Pulmonary artery endothelial cell (primary cell): ENCODE measurements around the gene TBC1D8. TPM values are rescaled to one million over a fixed set of nuclear protein-coding genes. Genes with fewer than 3 reads are reported as not detected.
A peak's percentile ranks its signal among the peaks of the same experiment; 100 is the strongest.

Source experiments
- DNase-seq: peaks from one replicate; pipeline ENCODE4 v3.0.0-alpha.2; 2011; ENCODE audit warnings: low read depth, low spot score
- total RNA-seq: library from RNA; depleted of rRNA; stranded (reverse); fragments of >200 nt; gene quantifications from 2 replicates; pipeline ENCODE4 v1.2.3, GENCODE V29; 2014

TBC1D8 gene
- total RNA-seq, 1 donor from 2014 or later = 52.5 TPM

GRCh38 chr2:101002562-101003277, 148.5 kb downstream of the TBC1D8 start:
- no peak for DNase-seq

GRCh38 chr2:101001691-101002561, 149.3 kb downstream of the TBC1D8 start, which contains the start of gene RPL31:
Gene RPL31 (plus strand): TSS chr2:101002289. CDS start chr2:101002702, 413 bp downstream.
- peak; percentile 93 for DNase-seq

- no peak for DNase-seq
Measured at GRCh38 chr2:100999995-101000394, 151.2 kb downstream of the TBC1D8 start.

- no peak for DNase-seq
Measured at GRCh38 chr2:100998235-100998573, 153.0 kb downstream of the TBC1D8 start.

GRCh38 chr2:100997509-100998234, 153.5 kb downstream of the TBC1D8 start:
- no peak for DNase-seq

- DNase-seq = no peak
Measured at GRCh38 chr2:100995309-100996075, 155.7 kb downstream of the TBC1D8 start.

GRCh38 chr2:100993294-100993693, 157.9 kb downstream of the TBC1D8 start:
- no peak for DNase-seq

GRCh38 chr2:100992262-100992661, 158.9 kb downstream of the TBC1D8 start:
- no peak for DNase-seq

- DNase-seq = no peak
Measured at GRCh38 chr2:100991404-100991773, 159.8 kb downstream of the TBC1D8 start.

GRCh38 chr2:100990650-100991403, 160.4 kb downstream of the TBC1D8 start:
- no peak for DNase-seq

- DNase-seq = no peak
Measured at GRCh38 chr2:100990166-100990565, 161.0 kb downstream of the TBC1D8 start.

- no peak for DNase-seq
Measured at GRCh38 chr2:100989666-100990065, 161.5 kb downstream of the TBC1D8 start.

- no peak for DNase-seq
Measured at GRCh38 chr2:100988630-100989417, 162.4 kb downstream of the TBC1D8 start.

GRCh38 chr2:100987974-100988373, 163.2 kb downstream of the TBC1D8 start:
- no peak for DNase-seq

GRCh38 chr2:100987536-100987935, 163.6 kb downstream of the TBC1D8 start:
- no peak for DNase-seq

- DNase-seq = no peak
Measured at GRCh38 chr2:100986157-100986556, 165.0 kb downstream of the TBC1D8 start.

GRCh38 chr2:100984892-100985307, 166.3 kb downstream of the TBC1D8 start:
- peak; percentile 51 for DNase-seq

GRCh38 chr2:100983684-100984310, 167.4 kb downstream of the TBC1D8 start:
- no peak for DNase-seq

- no peak for DNase-seq
Measured at GRCh38 chr2:100983201-100983600, 168.0 kb downstream of the TBC1D8 start.
